K562 (cell line): ENCODE measurements around the gene SHROOM3. TPM values are rescaled to one million over a fixed set of nuclear protein-coding genes. Genes with fewer than 3 reads are reported as not detected.

Source experiments
- ATAC-seq: fragments of 200-7000 bp; cut with Tn5 transposase; 3 replicates; pipeline ENCODE4 v1.9.1; 2020; ENCODE audit warnings: moderate library complexity
- BruUV-seq: library from RNA; stranded (reverse); fragments of 400-500 nt; replicated peaks from 2 replicates; lab custom pipeline; 2021; lab: Mats Ljungman, UMichigan
- CTCF ChIA-PET: fragments of 300-600 bp; formaldehyde crosslinking; extraction: SDS; loops from one replicate; lab custom pipeline; 2021; ENCODE audit warnings: low intra/inter-chr PET ratio; lab: Yijun Ruan, JAX
- POLR2A ChIA-PET: fragments of 300-600, 350-650 bp; sonication (Branson Sonifier 250); formaldehyde crosslinking; extraction: SDS; loops from one replicate; lab custom pipeline; 2021; ENCODE audit warnings: antibody characterized with exemption, inconsistent platforms; lab: Yijun Ruan, JAX
- DNase-seq, 4 experiments: peaks; one replicate each; pipeline versions ENCODE4 v3.0.0 to v3.0.0-alpha.2; 2011 to 2018; ENCODE audit warnings: low spot score in 3 of 4, mixed read lengths in 3 of 4; ENCODE audit errors: extremely low read depth in 1 of 4
- FAIRE-seq: peaks from 2 replicates; lab custom pipeline; 2011; peaks lifted over from hg19 to GRCh38; lab: Jason Lieb, UNC
- H2AFZ ChIP-seq: 2 replicates; pipeline ENCODE4 v1.6.0; 2011; ENCODE audit warnings: low read depth, low read length, control low read depth, inconsistent platforms
- H3K27ac ChIP-seq: fragments of 200-600 bp; 3 replicates; pipeline ENCODE4 v1.8.0; 2011; ENCODE audit warnings: low read depth, mild to moderate bottlenecking, control low read depth, inconsistent platforms, low read length, moderate library complexity, mixed read lengths; ENCODE audit errors: extremely low read depth
- H3K27me3 ChIP-seq, 2 experiments: fragments of 300-600 bp in 1 of 2; 2 replicates in 1 of 2; 3 replicates in 1 of 2; pipeline versions ENCODE4 v1.6.0 to v1.8.0; 2011; ENCODE audit warnings: inconsistent platforms in 2 of 2, low read length in 2 of 2, mild to moderate bottlenecking in 1 of 2, mixed read lengths in 1 of 2, moderate library complexity in 1 of 2; ENCODE audit not compliant: control insufficient read depth in 2 of 2, insufficient read depth in 2 of 2
- H3K36me3 ChIP-seq: fragments of 300-600 bp; 3 replicates; pipeline ENCODE4 v1.8.0; 2011; ENCODE audit warnings: mild to moderate bottlenecking, low read length, inconsistent platforms; ENCODE audit not compliant: control insufficient read depth, insufficient read depth
- H3K4me1 ChIP-seq, 2 experiments: fragments of 200-600 bp in 1 of 2; replicated peaks in 1 of 2; 2 replicates in 1 of 2; 3 replicates in 1 of 2; pipeline versions ENCODE4 v1.5.1 to v1.8.0; 2011; ENCODE audit warnings: inconsistent platforms in 2 of 2, low read length in 2 of 2, mild to moderate bottlenecking in 1 of 2, mixed read lengths in 1 of 2, moderate library complexity in 1 of 2; ENCODE audit not compliant: control insufficient read depth in 2 of 2, insufficient read depth in 2 of 2
- H3K4me2 ChIP-seq: 2 replicates; pipeline ENCODE4 v1.6.1; 2011; ENCODE audit warnings: low read length, control low read depth, inconsistent platforms, mixed read lengths; ENCODE audit not compliant: insufficient read depth
- H3K4me3 ChIP-seq: fragments of 200-600 bp; sonication (generic), shearing (Covaris generic); 2 replicates; pipeline ENCODE4 v1.5.1; 2016; ENCODE audit warnings: control low read depth, inconsistent platforms
- H3K79me2 ChIP-seq: fragments of 200-600 bp; 3 replicates; pipeline ENCODE4 v1.8.0; 2011; ENCODE audit warnings: low read length, inconsistent platforms; ENCODE audit not compliant: control insufficient read depth, insufficient read depth
- H3K9ac ChIP-seq, 2 experiments: 2 replicates each; pipeline versions ENCODE4 v1.6.0 to v1.6.1; 2011; ENCODE audit warnings: low read depth in 2 of 2, low read length in 2 of 2, control low read depth in 1 of 2, inconsistent platforms in 1 of 2, mild to moderate bottlenecking in 1 of 2, mixed read lengths in 1 of 2; ENCODE audit not compliant: insufficient read depth in 1 of 2
- H3K9me1 ChIP-seq: one replicate; pipeline ENCODE4 v1.6.0; 2011; ENCODE audit warnings: inconsistent platforms, mild to moderate bottlenecking, low read length, moderate library complexity; ENCODE audit not compliant: control insufficient read depth, insufficient read depth
- H3K9me3 ChIP-seq: replicated peaks from 2 replicates; pipeline ENCODE4 v1.5.1; 2011; ENCODE audit warnings: low read depth, low read length, inconsistent platforms; ENCODE audit not compliant: control insufficient read depth, insufficient read depth
- H4K20me1 ChIP-seq: replicated peaks from 2 replicates; pipeline ENCODE4 v1.6.1; 2011; ENCODE audit warnings: low read length, inconsistent platforms, mixed read lengths; ENCODE audit not compliant: control insufficient read depth, insufficient read depth
- CCAR2 ChIP-seq: fragments of 200-400 bp; formaldehyde crosslinking; IDR thresholded peaks from 2 replicates; pipeline ENCODE4 v1.6.1; 2017; ENCODE audit warnings: mild to moderate bottlenecking, low read depth, low read length
- ETV6 ChIP-seq, 3 experiments: fragments of 150-350 bp in 1 of 3; sonication (generic) in 1 of 3; formaldehyde crosslinking in 1 of 3; IDR thresholded peaks; 2 replicates each; pipeline versions ENCODE4 v1.6.1 to v1.8.0; 2014 to 2022; ENCODE audit warnings: borderline replicate concordance in 2 of 3, low read depth in 2 of 3, antibody characterized with exemption in 1 of 3, low read length in 1 of 3, mild to moderate bottlenecking in 1 of 3, missing genetic modification reagents in 1 of 3
- GATA2 ChIP-seq: sonication (generic); formaldehyde crosslinking; IDR thresholded peaks from 2 replicates; pipeline ENCODE4 v1.4.0; 2020; ENCODE audit warnings: mild to moderate bottlenecking, missing genetic modification reagents
- NCOA2 ChIP-seq, 2 experiments: fragments of 450-650 bp; IDR thresholded peaks; 2 replicates each; pipeline ENCODE4 v1.6.1; 2018; ENCODE audit warnings: mild to moderate bottlenecking in 2 of 2, moderate library complexity in 1 of 2; ENCODE audit not compliant: partially characterized antibody in 2 of 2
- PHB2 ChIP-seq: fragments of 450-650 bp; IDR thresholded peaks from 2 replicates; pipeline ENCODE4 v1.6.1; 2017; ENCODE audit warnings: low read depth
- RNF2 ChIP-seq: sonication (generic); IDR thresholded peaks from 2 replicates; pipeline ENCODE4 v1.6.1; 2016
- VEZF1 ChIP-seq: fragments of 200-800 bp; sonication (Bioruptor generic); IDR thresholded peaks from 2 replicates; pipeline ENCODE4 v1.6.1; 2017; ENCODE audit warnings: missing genetic modification characterization, missing compliant biosample characterization
- ZBTB1 ChIP-seq: sonication (generic); formaldehyde crosslinking; IDR thresholded peaks from 2 replicates; pipeline ENCODE4 v1.8.1; 2023; ENCODE audit warnings: missing genetic modification reagents, low read depth, mild to moderate bottlenecking, borderline replicate concordance
- ZKSCAN1 ChIP-seq: fragments of 150-350 bp; IDR thresholded peaks from 2 replicates; pipeline ENCODE4 v1.6.1; 2016; ENCODE audit warnings: low read depth, low read length
- ZNF174 ChIP-seq: fragments of 250-450 bp; sonication (Bioruptor Pico); IDR thresholded peaks from 2 replicates; pipeline ENCODE4 v1.4.0; 2020; ENCODE audit warnings: mild to moderate bottlenecking
- ZNF311 ChIP-seq: fragments of 250-450 bp; sonication (Bioruptor Pico); IDR thresholded peaks from 2 replicates; pipeline ENCODE4 v1.4.0; 2020; ENCODE audit warnings: mild to moderate bottlenecking, moderate library complexity
- ZNF384 ChIP-seq: IDR thresholded peaks from 2 replicates; pipeline ENCODE4 v1.6.1; 2012; ENCODE audit warnings: low read depth, low read length, improper control_type of control experiment
- ZNF644 ChIP-seq: fragments of 200-800 bp; sonication (Bioruptor generic); IDR thresholded peaks from 2 replicates; pipeline ENCODE4 v1.6.1; 2016; ENCODE audit warnings: low read depth, missing genetic modification characterization, missing compliant biosample characterization
- ZNF707 ChIP-seq: fragments of 250-450 bp; sonication (Bioruptor Pico); conservative IDR thresholded peaks from 2 replicates; pipeline ENCODE4 v1.8.0; 2022; ENCODE audit warnings: inconsistent platforms, mild to moderate bottlenecking, moderate library complexity
- WGBS: fragments of 100-300 bp; shearing (Covaris generic); methylation state at CpG from one replicate; pipeline ENCODE4 v1.1.6; 2016; ENCODE audit warnings: low coverage, mixed read lengths; ENCODE audit not compliant: insufficient coverage; ENCODE audit errors: missing lambda C conversion rate; 5-methylcytosine and 5-hydroxymethylcytosine counted together
- in situ Hi-C: fragments of 300-500 bp; cut with MboI; formaldehyde crosslinking; loops from 4 replicates; pipeline ENCODE4 v1.15.0; 2018; ENCODE audit warnings: inconsistent platforms, mixed read lengths
- intact Hi-C: fragments of 100-400 bp; cut with micrococcal nuclease; formaldehyde crosslinking; loops from 2 replicates; pipeline ENCODE4 v1.14.2; 2022
- polyA plus RNA-seq, 8 experiments: library from polyadenylated mRNA; depleted of rRNA in 4 of 8; stranded (reverse) in 5 of 8; unstranded in 3 of 8; fragments of >200 nt; fragmentation: Nextera tagmentation in 2 of 8; fragmentation: Illumina TruSeq in 1 of 8; extraction: Ambion mirVana in 2 of 8; extraction: Trizol in 1 of 8; gene quantifications; 2 replicates each; pipeline versions ENCODE4 v1.2.1 to v1.2.3, GENCODE V29; 2011 to 2014; ENCODE audit warnings: inconsistent platforms in 1 of 8, missing spikeins in 1 of 8
- total RNA-seq, 7 experiments: library from RNA; depleted of rRNA in 6 of 7; stranded (reverse); fragments of >200 nt in 6 of 7; fragmentation: Illumina TruSeq in 2 of 7; extraction: Trizol in 2 of 7; gene quantifications; 2 replicates each; pipeline versions ENCODE4 v1.2.1 to v1.2.3, GENCODE V29; 2011 to 2021; ENCODE audit warnings: low replicate concordance in 1 of 7
- TF ChIP-seq, protein P1 (sequence below): sonication (generic); formaldehyde crosslinking; IDR thresholded peaks from 2 replicates; pipeline ENCODE4 v1.5.0; 2020; ENCODE audit warnings: missing genetic modification reagents
- TF ChIP-seq, protein P2 (sequence below): sonication (generic); formaldehyde crosslinking; IDR thresholded peaks from 2 replicates; pipeline ENCODE4 v1.8.0; 2022; ENCODE audit warnings: mild to moderate bottlenecking, missing genetic modification reagents

Gene SHROOM3
- total and polyA plus RNA-seq, 9 of the 15 experiments (the other 6 are each of a cell fraction or from before 2014, with no cell fraction given), result 0.01 to 0.07 TPM; not detected in 7

- ChIA-PET POLR2A (interaction anchor here (0.8 kb wide), 1 partner anchor 487 kb away, joined by 3 read pairs; no protein-coding TSS in a partner anchor), CTCF (no interaction called here)
- H3K9me1 ChIP-seq, result no peaks in the 10 kb centered on the region
- in situ Hi-C loops, result no loop called here
- BruUV-seq, result no TSS peak
- no peak for ATAC-seq
- no peak for FAIRE-seq
- intact Hi-C loops, result no loop called here
- H3K36me3 ChIP-seq, result no peaks in the 10 kb centered on the region
- H3K9me3 ChIP-seq, result no peaks in the 10 kb centered on the region
- H2AFZ ChIP-seq, result no peak overlapping the region
- no peak overlapping the region for H3K9ac ChIP-seq
- no peak overlapping the region for H3K27ac ChIP-seq
- no peaks in the 10 kb centered on the region for H3K4me1 ChIP-seq
- DNase-seq, result no peak
- no peaks in the 10 kb centered on the region for H3K79me2 ChIP-seq
- no peak overlapping the region for H3K4me3 ChIP-seq
- H4K20me1 ChIP-seq, result 0 out of 2 replicates have a peak, but pooled peaks cover 3% of the 10 kb centered on the region
- WGBS, result 0% methylated on average over 6 of the region's 6 CpGs
- no peak overlapping the region for H3K4me2 ChIP-seq
- H3K27me3 ChIP-seq, result peaks cover 12 to 18% of the 10 kb centered on the region in 2 experiments; a peak in 4 of 5 replicates
- TF ChIP-seq ZNF707 (CRISPR knock-in tag), result no peak
- TF ChIP-seq, protein P1, sequence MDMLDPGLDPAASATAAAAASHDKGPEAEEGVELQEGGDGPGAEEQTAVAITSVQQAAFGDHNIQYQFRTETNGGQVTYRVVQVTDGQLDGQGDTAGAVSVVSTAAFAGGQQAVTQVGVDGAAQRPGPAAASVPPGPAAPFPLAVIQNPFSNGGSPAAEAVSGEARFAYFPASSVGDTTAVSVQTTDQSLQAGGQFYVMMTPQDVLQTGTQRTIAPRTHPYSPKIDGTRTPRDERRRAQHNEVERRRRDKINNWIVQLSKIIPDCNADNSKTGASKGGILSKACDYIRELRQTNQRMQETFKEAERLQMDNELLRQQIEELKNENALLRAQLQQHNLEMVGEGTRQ (CRISPR knock-in tag), result no peak
- no peak for TF ChIP-seq ZKSCAN1
- no peak for TF ChIP-seq ZNF174 (CRISPR knock-in tag)
- TF ChIP-seq, protein P2, sequence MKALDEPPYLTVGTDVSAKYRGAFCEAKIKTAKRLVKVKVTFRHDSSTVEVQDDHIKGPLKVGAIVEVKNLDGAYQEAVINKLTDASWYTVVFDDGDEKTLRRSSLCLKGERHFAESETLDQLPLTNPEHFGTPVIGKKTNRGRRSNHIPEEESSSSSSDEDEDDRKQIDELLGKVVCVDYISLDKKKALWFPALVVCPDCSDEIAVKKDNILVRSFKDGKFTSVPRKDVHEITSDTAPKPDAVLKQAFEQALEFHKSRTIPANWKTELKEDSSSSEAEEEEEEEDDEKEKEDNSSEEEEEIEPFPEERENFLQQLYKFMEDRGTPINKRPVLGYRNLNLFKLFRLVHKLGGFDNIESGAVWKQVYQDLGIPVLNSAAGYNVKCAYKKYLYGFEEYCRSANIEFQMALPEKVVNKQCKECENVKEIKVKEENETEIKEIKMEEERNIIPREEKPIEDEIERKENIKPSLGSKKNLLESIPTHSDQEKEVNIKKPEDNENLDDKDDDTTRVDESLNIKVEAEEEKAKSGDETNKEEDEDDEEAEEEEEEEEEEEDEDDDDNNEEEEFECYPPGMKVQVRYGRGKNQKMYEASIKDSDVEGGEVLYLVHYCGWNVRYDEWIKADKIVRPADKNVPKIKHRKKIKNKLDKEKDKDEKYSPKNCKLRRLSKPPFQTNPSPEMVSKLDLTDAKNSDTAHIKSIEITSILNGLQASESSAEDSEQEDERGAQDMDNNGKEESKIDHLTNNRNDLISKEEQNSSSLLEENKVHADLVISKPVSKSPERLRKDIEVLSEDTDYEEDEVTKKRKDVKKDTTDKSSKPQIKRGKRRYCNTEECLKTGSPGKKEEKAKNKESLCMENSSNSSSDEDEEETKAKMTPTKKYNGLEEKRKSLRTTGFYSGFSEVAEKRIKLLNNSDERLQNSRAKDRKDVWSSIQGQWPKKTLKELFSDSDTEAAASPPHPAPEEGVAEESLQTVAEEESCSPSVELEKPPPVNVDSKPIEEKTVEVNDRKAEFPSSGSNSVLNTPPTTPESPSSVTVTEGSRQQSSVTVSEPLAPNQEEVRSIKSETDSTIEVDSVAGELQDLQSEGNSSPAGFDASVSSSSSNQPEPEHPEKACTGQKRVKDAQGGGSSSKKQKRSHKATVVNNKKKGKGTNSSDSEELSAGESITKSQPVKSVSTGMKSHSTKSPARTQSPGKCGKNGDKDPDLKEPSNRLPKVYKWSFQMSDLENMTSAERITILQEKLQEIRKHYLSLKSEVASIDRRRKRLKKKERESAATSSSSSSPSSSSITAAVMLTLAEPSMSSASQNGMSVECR, result no peak
- no peak for TF ChIP-seq ZNF311 (CRISPR knock-in tag)
- no peak for TF ChIP-seq PHB2
- no peak for TF ChIP-seq ZNF644
- TF ChIP-seq VEZF1, result no peak
- no peak for TF ChIP-seq ETV6 (IDR thresholded peaks at IDR 0.05; ENCODE audit: borderline replicate concordance in 1 of 2, low read depth in 2 of 2, low read length in 1 of 2)
- no peak for TF ChIP-seq ETV6 (CRISPR knock-in tag; IDR thresholded peaks at IDR 0.05; ENCODE audit: borderline replicate concordance)
- TF ChIP-seq ZNF384, result no peak
- no peak for TF ChIP-seq RNF2
- no peak for TF ChIP-seq GATA2
- no peak for TF ChIP-seq CCAR2
- no peak for TF ChIP-seq ZBTB1 (CRISPR knock-in tag)
- TF ChIP-seq NCOA2 (IDR thresholded peaks at IDR 0.05; ENCODE audit: partially characterized antibody in 2 of 2), result no peak
Measured at GRCh38 chr4:76545226-76545884, 110.3 kb downstream of the SHROOM3 start.
